GM12891 (cell line): ENCODE measurements around the gene GATA6.

Experiments used
- POLR2A ChIP-seq: IDR thresholded peaks from 2 replicates; pipeline ENCODE4 v1.6.1; 2011; ENCODE audit warnings: low read depth, low read length, control low read depth
- POLR2AphosphoS5 ChIP-seq: IDR thresholded peaks from 2 replicates; pipeline ENCODE4 v1.6.1; 2011; ENCODE audit warnings: low read depth, low read length, control low read depth
- POU2F2 ChIP-seq: IDR thresholded peaks from 2 replicates; pipeline ENCODE4 v1.6.1; 2011; ENCODE audit warnings: low read depth, mild to moderate bottlenecking, control low read depth, low read length, moderate library complexity
- TAF1 ChIP-seq: IDR thresholded peaks from 2 replicates; pipeline ENCODE4 v1.6.1; 2011; ENCODE audit warnings: low read depth, low read length, control low read depth

GRCh38 chr18:22161090-22161489 lies 8.3 kb upstream of the GATA6 start:
- no peak for TF ChIP-seq POLR2A
- no peak for TF ChIP-seq POLR2AphosphoS5
- no peak for TF ChIP-seq POU2F2
- TF ChIP-seq TAF1 = no peak
